GM19395 (cell line): ENCODE data around the gene CCDC88C.

Experiments used
- ATAC-seq: cut with Tn5 transposase; IDR thresholded peaks from one replicate; pipeline ENCODE4 v1.9.1; 2021; ENCODE audit warnings: mild to moderate bottlenecking, moderate library complexity; ENCODE audit not compliant: unreplicated experiment

CCDC88C gene

DNA sequence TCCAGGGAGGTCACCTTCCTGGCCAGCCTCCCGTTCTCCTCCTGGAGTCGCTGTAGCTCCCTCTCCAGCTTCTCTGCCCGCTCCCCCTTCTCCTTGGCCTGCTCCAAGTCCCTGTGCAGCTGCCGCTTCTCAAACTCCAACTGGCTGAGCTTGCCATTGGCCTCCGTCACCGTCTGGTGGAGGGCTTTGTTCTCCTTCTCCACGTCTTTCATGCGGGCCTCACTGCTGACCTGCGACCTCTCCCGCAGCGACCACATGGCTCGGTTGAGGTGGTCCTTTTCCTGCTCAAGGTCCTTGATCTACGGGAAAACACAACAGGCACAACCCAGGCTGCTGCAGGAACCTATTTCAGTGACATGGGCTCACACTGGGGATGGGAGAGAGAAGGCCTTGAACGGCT, 103.8 kb downstream of the CCDC88C start:
- ATAC-seq: no peak

DNA sequence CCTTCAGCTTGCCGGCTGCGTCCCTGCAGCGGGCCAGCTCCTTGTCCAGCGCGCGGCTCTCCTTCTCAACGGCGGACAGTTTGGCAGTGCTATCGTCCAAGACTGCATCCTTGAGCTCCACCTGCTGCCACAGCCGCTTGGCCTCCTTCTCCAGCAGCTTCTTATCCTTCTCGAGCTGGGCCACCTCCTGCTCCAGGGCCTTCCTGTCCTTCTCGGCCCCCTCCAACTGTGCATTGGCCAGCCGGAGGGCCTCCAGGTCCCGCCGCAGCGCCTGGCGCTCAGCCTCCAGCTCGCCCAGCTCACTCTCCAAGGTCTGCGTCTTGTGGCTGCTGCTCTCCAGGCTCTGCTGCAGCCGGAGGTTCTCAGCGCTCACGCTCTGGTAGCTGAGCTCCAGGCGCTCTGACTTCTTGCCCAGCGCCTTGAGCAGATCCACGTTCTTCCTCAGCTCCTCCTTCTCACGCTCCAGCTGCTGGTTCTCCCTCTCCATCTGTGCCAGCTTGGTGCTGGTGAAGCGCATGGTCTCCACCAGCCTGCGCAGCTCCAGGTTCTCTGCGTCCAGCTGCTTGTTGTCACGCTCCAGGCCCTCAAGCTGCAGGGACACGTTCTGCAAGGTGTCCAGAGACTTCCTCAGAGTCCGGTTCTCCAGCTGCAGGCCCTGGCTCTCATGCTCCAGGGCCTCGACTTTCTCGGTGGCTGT, 104.3 kb downstream of the CCDC88C start:
- no peak for ATAC-seq

DNA sequence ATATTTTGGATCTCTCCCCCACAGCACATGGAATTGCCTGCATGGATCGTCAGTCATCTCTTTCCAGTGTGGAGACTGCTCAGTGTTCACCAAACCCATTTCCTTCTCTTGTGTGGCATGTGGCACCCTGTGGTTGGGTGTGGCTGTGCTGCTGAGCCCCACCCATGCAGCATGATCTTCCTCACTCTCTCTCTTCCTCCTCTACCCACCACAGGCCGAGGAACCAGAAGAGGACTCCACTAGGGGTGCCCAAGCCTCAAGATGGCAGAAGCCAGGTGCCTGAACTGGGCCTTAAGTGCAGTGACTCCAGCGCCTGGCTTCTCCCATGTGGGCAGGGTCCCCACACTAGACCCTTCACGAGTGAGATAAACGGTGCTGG, 106.3 kb downstream of the CCDC88C start:
- no peak for ATAC-seq

DNA sequence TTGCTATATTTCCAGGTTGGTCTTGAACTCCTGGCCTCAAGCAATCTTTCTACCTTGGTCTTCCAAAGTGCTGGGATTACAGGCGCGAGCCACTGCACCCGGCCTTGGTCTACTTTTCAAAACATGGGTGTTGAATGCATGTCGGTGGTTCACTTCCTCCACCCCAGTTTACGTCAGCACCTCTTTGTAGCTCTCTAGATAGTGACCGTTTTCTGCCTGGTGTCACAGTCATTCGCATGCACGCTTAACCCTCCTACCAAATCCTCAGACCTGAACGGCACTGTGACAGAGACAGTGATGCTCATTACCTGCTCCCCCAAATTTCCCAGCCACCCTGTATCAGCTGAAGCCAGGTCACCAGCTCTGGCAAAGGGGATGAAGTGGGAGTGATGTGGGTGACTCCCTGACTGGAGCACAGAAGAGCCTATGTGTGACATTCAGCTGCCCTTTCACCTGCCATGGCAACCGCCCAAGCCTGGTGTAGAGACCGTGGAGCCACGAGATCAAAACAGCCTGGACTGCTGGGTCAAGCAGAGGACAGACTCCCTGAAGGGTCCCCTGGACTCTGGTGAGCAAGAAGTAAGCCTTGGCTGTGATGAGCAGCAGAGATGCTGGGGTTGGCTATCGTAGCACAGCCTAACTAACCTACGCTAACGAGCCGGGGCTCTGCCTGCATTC, 106.9 kb downstream of the CCDC88C start:
- no peak for ATAC-seq

DNA sequence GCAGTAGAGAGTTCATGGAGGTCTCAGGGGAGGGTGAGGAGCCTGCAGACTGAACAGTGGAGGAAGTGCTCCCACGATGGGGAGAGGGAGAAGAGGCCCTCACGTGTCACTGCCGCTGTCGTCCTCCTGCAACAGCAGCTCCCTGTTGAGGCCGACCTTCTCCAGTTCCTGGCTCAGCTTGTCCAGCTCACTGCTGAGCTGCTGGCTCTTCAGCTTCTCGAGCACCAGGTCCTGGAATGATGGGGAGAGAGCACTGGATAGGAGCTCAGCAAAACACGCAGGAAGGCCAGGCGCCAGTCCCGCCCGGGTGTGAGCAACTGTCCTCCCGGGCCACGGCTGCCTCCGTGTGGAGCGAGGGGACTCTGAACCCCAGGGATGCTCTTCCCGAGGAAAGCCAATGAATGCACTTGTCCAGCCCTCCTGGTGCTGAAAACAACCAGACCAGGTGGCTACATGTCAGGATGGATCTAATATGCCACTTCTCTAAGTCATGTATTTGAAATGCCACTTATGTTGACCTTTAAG, 107.8 kb downstream of the CCDC88C start:
- no peak for ATAC-seq

DNA sequence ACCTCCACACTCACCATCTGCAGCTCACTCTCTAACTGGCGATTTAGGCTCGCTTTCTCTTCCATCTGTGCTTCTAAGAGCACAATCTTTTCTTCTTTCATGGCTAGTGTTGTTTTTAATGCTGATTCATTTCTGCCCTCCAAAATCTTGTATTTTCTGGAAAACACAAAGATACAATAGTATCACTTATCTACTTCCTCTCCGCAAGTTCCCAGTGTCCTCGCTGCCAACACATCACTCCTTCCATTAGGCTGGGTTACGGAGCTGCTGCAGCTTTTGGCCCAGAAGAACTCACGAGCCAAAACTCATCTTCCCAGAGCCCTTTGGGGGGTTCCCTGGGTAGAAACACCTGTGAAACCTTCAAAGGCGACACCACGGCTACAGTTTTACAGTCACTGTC, 109.3 kb downstream of the CCDC88C start:
- no peak for ATAC-seq

DNA sequence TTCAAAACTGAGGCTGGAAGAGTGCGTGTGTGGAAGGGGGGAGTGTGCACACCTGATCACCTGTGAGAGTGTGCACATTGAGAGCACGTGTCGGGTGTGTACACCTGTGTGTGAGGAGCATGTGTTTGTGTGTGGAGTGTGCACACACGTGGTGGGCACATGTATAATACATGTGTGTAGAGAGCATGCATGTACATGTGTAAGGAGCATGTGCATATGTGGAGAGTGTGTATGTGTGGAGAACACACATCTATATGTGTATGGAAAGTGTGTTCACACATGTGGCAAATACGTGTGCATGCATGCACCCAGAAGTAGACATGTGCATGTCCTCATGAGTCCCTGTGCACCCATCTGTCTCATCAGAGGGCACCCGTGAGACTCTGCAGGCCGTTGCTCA, 110.0 kb downstream of the CCDC88C start:
- no peak for ATAC-seq

DNA sequence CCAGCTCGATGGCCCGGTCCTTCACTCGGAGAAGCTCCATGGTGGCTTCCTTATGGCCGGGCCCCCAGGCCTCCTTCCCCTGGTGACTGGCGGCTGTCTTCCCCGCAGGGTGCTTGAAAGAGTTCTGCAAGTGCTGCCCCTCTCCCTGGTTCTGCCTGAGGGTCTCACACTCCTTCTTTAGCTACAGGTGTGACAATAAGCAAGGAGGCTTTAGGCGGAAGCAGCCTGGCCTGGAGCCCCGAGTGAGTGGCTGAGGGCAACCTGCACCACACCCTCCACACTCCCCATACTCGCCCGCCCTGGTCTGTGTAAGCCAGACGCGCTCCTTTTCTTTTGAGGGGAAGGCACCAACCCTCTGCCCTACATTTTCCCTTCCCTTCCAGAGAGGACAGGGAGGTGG, 110.6 kb downstream of the CCDC88C start:
- no peak for ATAC-seq

DNA sequence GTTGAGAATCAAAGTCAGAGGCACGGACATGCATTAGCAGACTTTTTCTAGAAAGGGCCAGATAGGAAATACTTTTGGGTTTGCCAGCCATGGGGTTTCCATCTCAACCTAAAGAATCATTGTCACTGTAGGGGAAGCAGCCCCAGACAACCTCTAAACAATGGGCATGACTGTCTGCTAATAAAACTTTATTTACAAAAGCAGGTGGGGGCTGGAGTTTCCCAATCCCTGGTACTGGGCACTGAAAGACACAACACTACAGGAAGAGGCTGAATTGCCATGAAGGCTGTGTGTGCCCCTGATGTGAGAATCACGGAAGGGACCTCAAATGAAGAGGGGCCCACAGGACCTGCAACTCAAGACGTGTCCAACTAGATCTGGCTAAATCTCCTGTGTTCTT, 111.1 kb downstream of the CCDC88C start:
- ATAC-seq: no peak

DNA sequence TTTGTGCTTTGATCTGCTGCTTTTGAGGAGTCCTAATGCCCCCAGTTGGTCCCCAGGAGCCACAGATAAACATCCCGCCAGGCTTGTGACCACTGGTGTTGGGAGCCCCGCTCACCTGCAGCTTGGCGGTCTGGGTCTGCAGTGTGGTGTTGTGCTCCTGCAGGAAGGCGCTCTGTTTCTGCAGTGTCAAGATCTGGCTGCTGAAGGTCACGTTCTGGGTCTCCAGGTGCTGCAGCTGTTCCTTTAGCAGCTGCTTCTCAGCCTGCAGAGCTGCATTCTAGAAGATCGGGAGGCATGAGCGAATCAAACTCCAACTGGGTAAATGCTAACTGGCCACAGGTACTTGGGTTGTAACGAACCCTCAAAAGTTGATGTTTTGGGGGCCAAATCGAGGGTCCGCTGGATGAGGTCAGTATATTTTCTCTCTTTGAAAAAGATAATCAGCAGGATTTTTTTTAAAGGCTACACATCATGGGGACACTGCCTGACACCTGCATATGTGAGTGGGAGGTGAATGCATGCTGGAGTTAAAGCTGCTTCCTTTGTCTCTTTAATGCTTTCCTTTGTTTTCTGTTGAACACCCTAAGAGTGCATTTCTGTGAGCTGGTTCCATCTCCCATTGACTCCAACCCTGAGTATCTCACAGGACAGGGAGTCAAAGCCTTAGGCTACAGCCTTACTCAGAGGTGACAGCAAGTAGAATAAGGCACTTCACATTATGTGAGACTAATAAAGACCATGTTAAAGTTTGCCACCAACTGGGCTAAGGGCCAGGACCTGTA, 111.8 kb downstream of the CCDC88C start:
- no peak for ATAC-seq

DNA sequence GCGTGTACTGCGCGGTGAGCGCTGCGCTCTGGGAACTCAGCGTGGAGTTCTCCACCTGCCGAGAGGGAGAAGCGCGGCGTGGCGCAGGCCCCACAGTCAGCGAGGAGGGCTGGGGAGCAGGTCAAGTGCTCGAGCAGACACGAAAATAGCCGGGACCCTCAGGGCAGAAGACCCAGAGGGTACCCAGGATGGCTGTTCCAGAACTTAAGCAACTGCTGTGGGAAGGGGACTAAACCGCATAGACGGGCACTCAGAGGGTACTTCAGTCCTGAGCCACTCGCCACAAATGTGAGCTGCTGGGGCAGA, 113.7 kb downstream of the CCDC88C start:
- ATAC-seq: no peak

DNA sequence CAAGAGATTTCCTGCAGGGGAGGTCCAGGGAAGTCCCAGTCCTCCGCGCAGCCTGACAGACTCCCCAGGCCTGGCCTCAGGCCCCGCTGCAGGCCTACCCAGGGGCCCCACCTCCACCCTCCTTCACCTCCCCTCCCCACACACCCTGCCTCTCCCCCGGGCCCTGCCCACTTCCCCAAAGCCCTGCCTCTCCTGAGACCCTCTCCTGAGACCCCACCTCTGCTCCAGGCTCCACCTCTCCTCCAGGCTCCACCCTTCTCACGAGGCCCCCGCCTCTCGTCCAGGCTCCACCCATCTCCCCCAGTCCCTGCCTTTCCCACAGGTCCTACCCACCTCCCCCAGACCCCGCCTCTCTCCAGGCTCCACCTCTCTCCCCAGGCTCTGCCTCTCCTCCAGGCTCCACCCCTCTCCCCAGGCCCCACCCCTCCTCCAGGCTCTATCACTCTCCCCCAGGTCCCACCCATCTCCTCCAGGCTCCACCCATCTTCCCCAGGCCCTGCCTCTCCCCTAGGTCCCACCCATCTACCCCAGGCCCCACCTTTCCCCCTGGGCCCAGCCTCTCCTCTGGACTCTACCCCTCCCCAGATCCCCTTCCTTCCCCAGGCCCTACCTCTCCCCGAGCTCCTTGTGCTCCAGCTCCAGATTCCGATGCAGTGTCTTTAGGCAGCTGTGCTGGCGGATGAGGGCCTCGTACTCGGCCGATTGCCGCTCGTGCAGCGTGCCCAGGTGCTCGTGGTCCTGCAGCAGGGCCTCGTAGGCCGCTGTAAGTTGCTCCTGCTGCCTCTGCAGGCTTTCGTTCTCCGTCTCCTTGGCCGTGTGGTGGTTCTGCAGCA, 114.3 kb downstream of the CCDC88C start:
- ATAC-seq: no peak

DNA sequence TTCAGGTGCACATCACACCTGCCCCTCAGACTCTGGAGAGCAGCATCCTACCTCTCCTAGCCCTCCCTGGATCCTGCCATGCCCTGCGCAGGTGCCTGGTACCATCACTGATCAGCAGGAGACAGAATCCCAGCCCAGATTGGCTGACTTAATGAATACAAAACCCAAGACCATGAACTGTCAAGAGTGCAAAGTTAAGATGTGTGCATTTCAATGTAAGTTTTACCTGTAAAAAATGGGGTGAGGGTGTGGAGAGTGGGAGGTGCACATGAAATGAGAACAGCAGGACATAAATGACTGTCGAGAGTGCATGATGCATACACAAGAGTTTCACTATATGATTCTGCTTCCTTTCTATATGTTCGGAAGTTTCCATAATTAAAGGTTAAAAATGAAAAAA, 115.2 kb downstream of the CCDC88C start:
- ATAC-seq: peak; percentile 77

DNA sequence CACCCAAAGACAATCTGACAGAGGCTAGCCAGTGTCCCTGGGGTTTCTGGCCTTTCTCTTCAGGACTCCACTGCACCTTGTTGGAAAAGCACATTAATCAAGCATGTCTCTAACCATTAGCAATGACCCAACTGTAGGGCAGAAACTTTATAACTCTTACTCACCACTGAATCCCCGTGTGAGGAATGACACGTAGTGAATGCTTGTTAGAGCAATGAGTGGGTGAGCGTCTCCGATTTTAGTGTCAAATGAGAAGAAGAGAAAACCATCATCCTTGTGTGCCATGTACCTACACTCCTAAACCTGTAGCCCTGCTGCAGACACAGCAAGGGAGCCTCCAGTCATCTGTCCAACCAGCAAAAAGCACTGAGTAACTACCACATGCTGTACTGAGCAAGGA, 116.7 kb downstream of the CCDC88C start:
- ATAC-seq: no peak

DNA sequence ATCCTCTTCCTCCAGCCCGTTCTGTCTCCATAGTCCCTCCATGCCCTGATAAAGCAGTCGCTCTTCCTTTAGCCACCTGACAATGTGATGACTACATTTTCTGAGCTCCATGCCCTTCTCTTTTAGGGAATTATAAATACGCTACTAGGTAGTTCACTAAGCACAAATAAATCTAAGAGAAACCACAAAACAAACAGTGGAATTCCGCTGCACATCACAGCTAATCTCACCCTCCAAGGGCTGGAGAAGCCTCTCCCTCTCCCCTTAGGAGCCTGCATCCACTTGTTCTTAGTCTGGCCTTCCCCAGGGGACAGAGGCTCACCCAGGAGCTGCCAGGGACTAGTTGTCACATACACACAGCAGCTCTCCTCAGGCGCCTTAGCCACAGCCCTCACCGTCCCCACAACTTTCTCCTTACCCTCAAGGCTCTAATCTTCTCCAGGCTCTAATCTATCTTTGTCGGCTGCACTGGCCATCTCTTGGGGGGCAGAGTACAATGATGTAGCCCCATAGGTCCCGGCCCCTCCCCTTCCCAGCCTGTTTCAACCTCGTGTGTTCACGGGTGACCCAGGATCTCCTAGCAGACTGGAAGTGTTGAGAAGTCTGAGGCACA, 117.2 kb downstream of the CCDC88C start:
- ATAC-seq: no peak

DNA sequence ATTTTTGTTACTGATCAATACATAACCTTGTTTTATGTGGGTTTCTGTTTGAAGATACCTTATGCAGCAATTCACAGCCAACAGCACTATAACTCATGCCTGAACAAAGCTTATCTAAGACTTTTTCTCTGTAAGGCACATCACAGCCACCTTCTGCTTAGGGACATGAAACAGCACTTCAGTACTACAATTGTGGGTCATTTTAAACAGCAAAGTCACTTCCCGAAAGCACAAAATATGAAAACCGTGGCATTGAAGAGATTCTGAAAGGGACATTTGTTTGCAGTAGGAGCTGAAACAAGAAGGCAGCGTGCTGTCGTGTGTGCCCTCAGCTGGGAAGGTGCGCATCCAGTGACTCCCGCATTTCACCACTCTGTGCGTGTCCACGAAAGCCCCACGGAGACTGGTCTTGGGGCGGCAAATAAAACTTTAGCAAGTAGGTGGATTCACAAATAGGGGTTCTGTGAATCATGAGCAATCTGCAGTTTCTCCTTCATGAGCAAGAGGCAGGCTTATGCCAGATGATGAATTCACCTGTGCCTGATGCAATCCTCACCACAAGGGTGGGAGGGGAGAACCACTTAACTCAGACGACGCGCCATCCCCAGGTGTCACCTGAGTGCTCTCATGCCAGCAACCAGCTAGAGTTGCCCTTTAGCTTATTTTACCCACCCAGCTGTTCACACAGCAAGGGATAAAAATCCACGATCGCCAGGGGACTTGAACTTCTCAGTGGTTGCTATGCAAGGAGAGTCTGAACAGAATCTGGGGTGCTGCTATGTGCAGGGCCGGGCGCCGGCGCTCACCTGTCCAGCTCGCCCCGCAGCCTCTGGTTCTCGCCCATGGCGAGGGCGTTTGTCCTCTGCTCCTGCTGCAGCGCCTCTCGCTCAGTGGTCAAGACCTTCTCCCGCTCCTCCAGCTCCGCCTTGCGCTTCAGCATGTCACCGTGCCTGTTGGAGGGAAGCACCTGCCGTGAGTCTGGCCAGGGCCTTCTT, 118.2 kb downstream of the CCDC88C start:
- no peak for ATAC-seq

DNA sequence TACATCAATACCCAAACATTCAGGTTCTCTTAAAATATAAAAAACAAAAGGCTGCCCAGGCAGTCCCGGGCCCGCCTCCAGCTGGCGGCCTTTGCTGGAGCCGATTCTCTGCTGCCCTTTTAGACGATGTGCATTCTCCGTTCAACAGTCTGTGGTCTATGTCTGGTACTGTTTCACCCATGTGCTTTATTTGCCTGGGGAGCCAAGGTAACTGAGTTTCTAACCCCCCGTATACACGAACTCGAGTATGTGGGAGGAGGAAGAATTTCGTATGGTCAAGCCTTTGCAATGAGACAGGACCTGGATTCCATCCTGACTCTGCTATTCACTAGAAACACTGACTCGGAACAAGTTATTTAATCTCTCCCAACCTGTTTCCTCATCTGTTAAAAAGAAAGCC, 119.0 kb downstream of the CCDC88C start:
- no peak for ATAC-seq

DNA sequence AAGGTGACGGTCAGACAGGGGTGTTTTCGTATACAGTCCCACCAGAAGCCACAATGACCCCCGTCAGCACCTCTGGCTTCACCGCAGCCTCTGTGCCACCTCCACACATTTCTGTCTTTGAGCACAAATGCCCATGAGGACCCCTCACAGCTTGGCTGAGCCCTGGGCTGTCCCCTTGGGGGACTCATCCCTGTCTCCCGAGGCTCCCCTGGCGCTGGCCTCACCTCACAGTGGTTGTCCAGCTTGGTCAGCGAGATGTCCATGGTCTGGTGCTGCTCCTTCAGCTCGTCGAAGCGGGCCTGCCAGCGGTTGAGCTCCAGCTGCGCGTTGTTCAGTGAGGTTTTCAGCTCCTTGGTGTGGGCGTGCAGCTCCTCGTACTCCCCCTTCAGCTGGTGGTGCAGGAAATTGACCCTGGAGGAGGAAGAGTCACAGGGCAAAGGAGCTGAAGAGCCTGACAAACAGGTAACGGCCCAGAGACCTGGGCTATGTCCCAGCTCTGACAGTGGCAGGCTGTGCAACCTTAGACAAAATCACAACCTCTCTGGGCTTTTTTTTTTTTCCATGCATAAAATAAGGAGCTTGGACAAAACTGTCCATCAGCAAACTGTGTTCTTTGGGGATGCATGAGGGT, 120.4 kb downstream of the CCDC88C start:
- ATAC-seq: no peak
